HEK293 (cell line): ENCODE data around the gene EXD2.

ENCODE experiments used
- CTCF ChIP-seq: fragments of 450-650 bp; formaldehyde crosslinking; IDR thresholded peaks from 2 replicates; pipeline ENCODE4 v1.5.1; 2016; ENCODE audit warnings: missing biosample characterization, missing genetic modification characterization
- GLI2 ChIP-seq: fragments of 450-650 bp; formaldehyde crosslinking; IDR thresholded peaks from 2 replicates; pipeline ENCODE4; 2017; ENCODE audit warnings: missing biosample characterization, missing genetic modification characterization, low read depth, borderline replicate concordance
- MEIS1 ChIP-seq: sonication (generic); formaldehyde crosslinking; IDR thresholded peaks from 2 replicates; pipeline ENCODE4 v1.8.1; 2022; ENCODE audit warnings: missing genetic modification reagents, mild to moderate bottlenecking, borderline replicate concordance
- PRDM10 ChIP-seq: fragments of 450-650 bp; formaldehyde crosslinking; IDR thresholded peaks from 2 replicates; pipeline ENCODE4 v1.5.1; 2016; ENCODE audit warnings: missing biosample characterization, missing genetic modification characterization
- REST ChIP-seq: fragments of 450-650 bp; formaldehyde crosslinking; IDR thresholded peaks from 2 replicates; pipeline ENCODE4 v1.5.1; 2016; ENCODE audit warnings: missing biosample characterization, missing genetic modification characterization
- SP2 ChIP-seq: fragments of 450-650 bp; formaldehyde crosslinking; IDR thresholded peaks from 2 replicates; pipeline ENCODE4 v1.5.1; 2016; ENCODE audit warnings: missing biosample characterization, missing genetic modification characterization
- ZBTB20 ChIP-seq: fragments of 450-650 bp; formaldehyde crosslinking; IDR thresholded peaks from 2 replicates; pipeline ENCODE4 v1.5.1; 2016; ENCODE audit warnings: missing biosample characterization, missing genetic modification characterization
- ZNF121 ChIP-seq: fragments of 450-650 bp; formaldehyde crosslinking; IDR thresholded peaks from 2 replicates; pipeline ENCODE4 v1.5.1; 2016; ENCODE audit warnings: missing biosample characterization, missing genetic modification characterization
- ZNF670 ChIP-seq: fragments of 450-650 bp; formaldehyde crosslinking; IDR thresholded peaks from 2 replicates; pipeline ENCODE4 v1.5.1; 2016; ENCODE audit warnings: missing biosample characterization, missing genetic modification characterization, low read depth

GRCh38 chr14:69207435-69208041, 16.2 kb downstream of the EXD2 start:
- no peak for TF ChIP-seq MEIS1
- TF ChIP-seq CTCF (tag by site-specific recombination) = no peak
- no peak for TF ChIP-seq SP2 (tag by site-specific recombination)
- no peak for TF ChIP-seq REST (tag by site-specific recombination)
- no peak for TF ChIP-seq PRDM10
- no peak for TF ChIP-seq ZNF670 (tag by site-specific recombination)
- no peak for TF ChIP-seq ZBTB20 (tag by site-specific recombination)
- no peak for TF ChIP-seq ZNF121
- no peak for TF ChIP-seq GLI2 (tag by site-specific recombination)
